Keratinocyte (primary cell): Measurements from ENCODE around the gene CD226. TPM values are rescaled to one million over a fixed set of nuclear protein-coding genes. Genes with fewer than 3 reads are reported as not detected.

ENCODE experiments used
- DNase-seq: peaks from one replicate; pipeline ENCODE4 v3.0.0-alpha.2; 2011; ENCODE audit warnings: low read depth, missing footprints, low spot score
- FAIRE-seq: peaks from 2 replicates; lab custom pipeline; 2011; peaks lifted over from hg19 to GRCh38; lab: Jason Lieb, UNC
- H2AFZ ChIP-seq: 2 replicates; pipeline ENCODE4 v1.6.0; 2012; ENCODE audit warnings: low read length, control low read depth, inconsistent platforms; ENCODE audit not compliant: control insufficient read depth
- H3K27ac ChIP-seq: 2 replicates; pipeline ENCODE4 v1.5.1; 2011; ENCODE audit warnings: low read length; ENCODE audit not compliant: control insufficient read depth, insufficient read depth
- H3K27me3 ChIP-seq: 3 replicates; pipeline ENCODE4 v1.6.0; 2011; ENCODE audit warnings: low read length; ENCODE audit not compliant: control insufficient read depth, insufficient read depth; ENCODE audit errors: extremely low read depth
- H3K36me3 ChIP-seq, 2 experiments: 2 replicates in 1 of 2; 3 replicates in 1 of 2; pipeline ENCODE4 v1.5.1; 2011; ENCODE audit warnings: low read length in 2 of 2, mild to moderate bottlenecking in 1 of 2; ENCODE audit not compliant: control insufficient read depth in 2 of 2, insufficient read depth in 2 of 2; ENCODE audit errors: extremely low read depth in 1 of 2
- H3K4me1 ChIP-seq: 3 replicates; pipeline ENCODE4 v1.5.1; 2011; ENCODE audit warnings: low read length; ENCODE audit not compliant: control insufficient read depth, insufficient read depth; ENCODE audit errors: extremely low read depth
- H3K4me2 ChIP-seq: 3 replicates; pipeline ENCODE4 v1.6.0; 2011; ENCODE audit warnings: low read depth, low read length; ENCODE audit not compliant: control insufficient read depth, insufficient read depth; ENCODE audit errors: extremely low read depth
- H3K4me3 ChIP-seq, 3 experiments: fragments of 200-600 bp in 1 of 3; sonication (generic) in 1 of 3; 2 replicates in 2 of 3; 3 replicates in 1 of 3; pipeline ENCODE4 v1.5.1; 2011 to 2016; ENCODE audit warnings: low read length in 3 of 3, mild to moderate bottlenecking in 3 of 3, control low read depth in 2 of 3, inconsistent platforms in 1 of 3, low read depth in 1 of 3, mixed read lengths in 1 of 3, mixed run types in 1 of 3, moderate library complexity in 1 of 3; ENCODE audit not compliant: control insufficient read depth in 2 of 3, insufficient read depth in 2 of 3; ENCODE audit errors: extremely low read depth in 1 of 3
- H3K79me2 ChIP-seq: 2 replicates; pipeline ENCODE4 v1.6.0; 2012; ENCODE audit warnings: low read length; ENCODE audit not compliant: control insufficient read depth, insufficient read depth
- H3K9ac ChIP-seq: 3 replicates; pipeline ENCODE4 v1.6.0; 2011; ENCODE audit warnings: low read length; ENCODE audit not compliant: control insufficient read depth, insufficient read depth; ENCODE audit errors: extremely low read depth
- H3K9me1 ChIP-seq: 3 replicates; pipeline ENCODE4 v1.6.0; 2011; ENCODE audit warnings: low read length; ENCODE audit not compliant: control insufficient read depth, insufficient read depth; ENCODE audit errors: extremely low read depth
- H3K9me3 ChIP-seq: 2 replicates; pipeline ENCODE4 v1.5.1; 2012; ENCODE audit warnings: low read depth, low read length; ENCODE audit not compliant: control insufficient read depth
- H4K20me1 ChIP-seq: 3 replicates; pipeline ENCODE4 v1.6.0; 2011; ENCODE audit warnings: low read length; ENCODE audit not compliant: control insufficient read depth, insufficient read depth; ENCODE audit errors: extremely low read depth
- EZH2 ChIP-seq: IDR thresholded peaks from one replicate; pipeline ENCODE4 v1.6.1; 2012; ENCODE audit warnings: inconsistent platforms, mild to moderate bottlenecking, low read length, moderate library complexity
- dilution Hi-C: fragments of 300-500 bp; cut with MboI; formaldehyde crosslinking; loops from one replicate; pipeline ENCODE4 v1.7.0; 2020; ENCODE audit warnings: low sequenced_read_pairs; ENCODE audit not compliant: extremely low pct_ligation_motif_present
- polyA plus RNA-seq, 5 experiments: library from polyadenylated mRNA; depleted of rRNA in 3 of 5; stranded (reverse) in 3 of 5; stranded (forward) in 1 of 5; unstranded in 1 of 5; fragments of >200 nt; gene quantifications; 1 replicate in 1 of 5; 2 replicates in 3 of 5; 3 replicates in 1 of 5; pipeline versions ENCODE4 v1.2.1 to v1.2.3, GENCODE V29; 2011 to 2012; ENCODE audit warnings: missing spikeins in 2 of 5, low read depth in 1 of 5, low replicate concordance in 1 of 5
- TF ChIP-seq, protein P1 (sequence below), 3 experiments: IDR thresholded peaks in 1 of 3; conservative IDR thresholded peaks in 1 of 3; optimal IDR thresholded peaks in 1 of 3; 2 replicates in 2 of 3; 3 replicates in 1 of 3; pipeline versions ENCODE3 to v1.5.1; 2011; ENCODE audit warnings: low read length in 3 of 3, mild to moderate bottlenecking in 3 of 3, moderate library complexity in 2 of 3, control low read depth in 1 of 3, inconsistent platforms in 1 of 3; ENCODE audit not compliant: insufficient read depth in 2 of 3; ENCODE audit errors: extremely low read depth in 1 of 3

The CD226 gene
- polyA plus RNA-seq, 1 donor (not counting 4 experiments of a cell fraction or from before 2014, with no cell fraction given), result 1.3 TPM

DNA sequence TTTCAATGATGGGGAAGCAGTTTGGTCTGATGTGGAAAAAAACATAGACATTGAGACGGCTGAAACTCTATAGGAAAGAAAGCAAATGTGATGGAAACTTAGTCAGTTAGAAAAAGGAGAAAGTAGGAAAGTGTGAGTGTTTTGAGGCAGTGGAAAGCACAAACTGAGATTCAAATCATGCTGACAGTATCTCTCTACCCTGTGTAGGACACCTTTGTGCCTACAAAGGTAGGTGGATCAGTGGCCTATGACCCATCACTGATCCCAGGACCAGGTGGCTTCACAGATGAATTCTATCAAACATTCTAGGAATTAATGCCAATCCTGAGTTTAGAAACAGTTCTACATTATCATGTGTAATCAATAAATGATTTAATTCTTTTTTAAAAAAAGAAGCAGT, 57.1 kb downstream of the CD226 start:
- Histone ChIP-seq H3K9me3 (no peaks in the 10 kb centered on the region), H3K4me3 (no peak overlapping the region), H3K4me1 (no peaks in the 10 kb centered on the region), H4K20me1 (no peaks in the 10 kb centered on the region), H3K27me3 (no peaks in the 10 kb centered on the region), H3K36me3 (peaks cover 0 to 2% of the 10 kb centered on the region in 2 experiments), H3K9me1 (no peaks in the 10 kb centered on the region), H3K79me2 (no peaks in the 10 kb centered on the region), H3K9ac (no peak overlapping the region), H3K4me2 (no peak overlapping the region), H2AFZ (no peak overlapping the region), H3K27ac (no peak overlapping the region)
- DNase-seq, result no peak
- no peak for FAIRE-seq
- dilution Hi-C loops, result no loop called here
- TF ChIP-seq, protein P1, sequence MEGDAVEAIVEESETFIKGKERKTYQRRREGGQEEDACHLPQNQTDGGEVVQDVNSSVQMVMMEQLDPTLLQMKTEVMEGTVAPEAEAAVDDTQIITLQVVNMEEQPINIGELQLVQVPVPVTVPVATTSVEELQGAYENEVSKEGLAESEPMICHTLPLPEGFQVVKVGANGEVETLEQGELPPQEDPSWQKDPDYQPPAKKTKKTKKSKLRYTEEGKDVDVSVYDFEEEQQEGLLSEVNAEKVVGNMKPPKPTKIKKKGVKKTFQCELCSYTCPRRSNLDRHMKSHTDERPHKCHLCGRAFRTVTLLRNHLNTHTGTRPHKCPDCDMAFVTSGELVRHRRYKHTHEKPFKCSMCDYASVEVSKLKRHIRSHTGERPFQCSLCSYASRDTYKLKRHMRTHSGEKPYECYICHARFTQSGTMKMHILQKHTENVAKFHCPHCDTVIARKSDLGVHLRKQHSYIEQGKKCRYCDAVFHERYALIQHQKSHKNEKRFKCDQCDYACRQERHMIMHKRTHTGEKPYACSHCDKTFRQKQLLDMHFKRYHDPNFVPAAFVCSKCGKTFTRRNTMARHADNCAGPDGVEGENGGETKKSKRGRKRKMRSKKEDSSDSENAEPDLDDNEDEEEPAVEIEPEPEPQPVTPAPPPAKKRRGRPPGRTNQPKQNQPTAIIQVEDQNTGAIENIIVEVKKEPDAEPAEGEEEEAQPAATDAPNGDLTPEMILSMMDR (optimal IDR thresholded peaks at IDR 0.05 in 1 of 3, IDR thresholded peaks at IDR 0.05 in 1 of 3, conservative IDR thresholded peaks at IDR 0.05 in 1 of 3; ENCODE audit: extremely low read depth in 1 of 3, insufficient read depth in 2 of 3, low read length in 3 of 3), result no peak
- TF ChIP-seq EZH2, result no peak

DNA sequence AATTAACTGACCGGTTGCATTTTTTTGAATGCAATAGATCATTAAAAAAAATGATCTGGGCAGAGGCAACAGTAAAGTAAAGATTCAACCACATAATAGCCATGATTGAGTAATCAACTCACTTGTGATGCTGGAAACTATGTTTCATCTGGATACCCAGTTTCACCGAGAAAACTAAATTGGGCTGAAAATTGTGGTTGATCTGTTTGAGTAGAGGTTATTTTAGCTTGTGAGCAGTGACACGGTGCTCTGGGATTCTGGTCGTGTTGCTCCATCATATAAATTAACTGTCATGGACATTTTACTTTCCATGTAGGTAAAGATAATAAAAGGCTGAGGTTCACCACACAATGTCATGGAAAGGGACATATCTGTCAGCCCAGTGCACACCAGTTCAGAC, 58.7 kb downstream of the CD226 start:
- no peak for TF ChIP-seq EZH2
- TF ChIP-seq, protein P1 (optimal IDR thresholded peaks at IDR 0.05 in 1 of 3, IDR thresholded peaks at IDR 0.05 in 1 of 3, conservative IDR thresholded peaks at IDR 0.05 in 1 of 3; ENCODE audit: extremely low read depth in 1 of 3, insufficient read depth in 2 of 3, low read length in 3 of 3), result no peak
- H2AFZ ChIP-seq, result no peak overlapping the region
- H3K36me3 ChIP-seq, result peaks cover 0 to 3% of the 10 kb centered on the region in 2 experiments
- H3K79me2 ChIP-seq, result no peaks in the 10 kb centered on the region
- DNase-seq (no peak), FAIRE-seq (no peak)
- no peak overlapping the region for H3K9ac ChIP-seq
- H4K20me1 ChIP-seq, result no peaks in the 10 kb centered on the region
- H3K27ac ChIP-seq, result no peak overlapping the region
- no peak overlapping the region for H3K4me3 ChIP-seq
- H3K27me3 ChIP-seq, result no peaks in the 10 kb centered on the region
- no peaks in the 10 kb centered on the region for H3K9me1 ChIP-seq
- dilution Hi-C loops, result no loop called here
- no peak overlapping the region for H3K4me2 ChIP-seq
- no peaks in the 10 kb centered on the region for H3K4me1 ChIP-seq
- H3K9me3 ChIP-seq, result no peaks in the 10 kb centered on the region
